K562 (cell line): ENCODE measurements around the gene SRCAP. TPM values are rescaled to one million over a fixed set of nuclear protein-coding genes. Genes with fewer than 3 reads are reported as not detected.

Experiments used
- FOXA1 ChIP-seq: fragments of 450-650 bp; IDR thresholded peaks from 2 replicates; pipeline ENCODE4 v1.6.1; 2016; ENCODE audit warnings: mild to moderate bottlenecking, borderline replicate concordance
- HDAC2 ChIP-seq: fragments of 450-650 bp; IDR thresholded peaks from 2 replicates; pipeline ENCODE4 v1.6.1; 2016; ENCODE audit warnings: mild to moderate bottlenecking
- polyA plus RNA-seq, 8 experiments: library from polyadenylated mRNA; depleted of rRNA in 4 of 8; stranded (reverse) in 5 of 8; unstranded in 3 of 8; fragments of >200 nt; fragmentation: Nextera tagmentation in 2 of 8; fragmentation: Illumina TruSeq in 1 of 8; extraction: Ambion mirVana in 2 of 8; extraction: Trizol in 1 of 8; gene quantifications; 2 replicates each; pipeline versions ENCODE4 v1.2.1 to v1.2.3, GENCODE V29; 2011 to 2014; ENCODE audit warnings: inconsistent platforms in 1 of 8, missing spikeins in 1 of 8
- total RNA-seq, 7 experiments: library from RNA; depleted of rRNA in 6 of 7; stranded (reverse); fragments of >200 nt in 6 of 7; fragmentation: Illumina TruSeq in 2 of 7; extraction: Trizol in 2 of 7; gene quantifications; 2 replicates each; pipeline versions ENCODE4 v1.2.1 to v1.2.3, GENCODE V29; 2011 to 2021; ENCODE audit warnings: low replicate concordance in 1 of 7
- TF ChIP-seq, protein P1 (sequence below): fragments of 450-650 bp; formaldehyde crosslinking; IDR thresholded peaks from 2 replicates; pipeline ENCODE4 v1.4.0; 2022; ENCODE audit warnings: missing genetic modification characterization
- TF ChIP-seq, protein P2 (sequence below), 2 experiments: IDR thresholded peaks; 2 replicates each; pipeline ENCODE4 v1.6.1; 2011; ENCODE audit warnings: borderline replicate concordance in 1 of 2, control low read depth in 1 of 2, low read depth in 1 of 2, low read length in 1 of 2, mild to moderate bottlenecking in 1 of 2, mixed read lengths in 1 of 2, moderate library complexity in 1 of 2; ENCODE audit not compliant: insufficient read depth in 1 of 2, insufficient read length in 1 of 2, poor library complexity in 1 of 2, severe bottlenecking in 1 of 2; ENCODE audit errors: extremely low read depth in 1 of 2
- TF ChIP-seq, protein P3 (sequence below): sonication (generic); formaldehyde crosslinking; IDR thresholded peaks from 2 replicates; pipeline ENCODE4 v1.8.0; 2022; ENCODE audit warnings: mild to moderate bottlenecking, low read depth, missing genetic modification reagents

Gene SRCAP
- total and polyA plus RNA-seq, 9 of the 15 experiments (the other 6 are each of a cell fraction or from before 2014, with no cell fraction given) = 0.21 to 62.6 (median 5.8) TPM

DNA sequence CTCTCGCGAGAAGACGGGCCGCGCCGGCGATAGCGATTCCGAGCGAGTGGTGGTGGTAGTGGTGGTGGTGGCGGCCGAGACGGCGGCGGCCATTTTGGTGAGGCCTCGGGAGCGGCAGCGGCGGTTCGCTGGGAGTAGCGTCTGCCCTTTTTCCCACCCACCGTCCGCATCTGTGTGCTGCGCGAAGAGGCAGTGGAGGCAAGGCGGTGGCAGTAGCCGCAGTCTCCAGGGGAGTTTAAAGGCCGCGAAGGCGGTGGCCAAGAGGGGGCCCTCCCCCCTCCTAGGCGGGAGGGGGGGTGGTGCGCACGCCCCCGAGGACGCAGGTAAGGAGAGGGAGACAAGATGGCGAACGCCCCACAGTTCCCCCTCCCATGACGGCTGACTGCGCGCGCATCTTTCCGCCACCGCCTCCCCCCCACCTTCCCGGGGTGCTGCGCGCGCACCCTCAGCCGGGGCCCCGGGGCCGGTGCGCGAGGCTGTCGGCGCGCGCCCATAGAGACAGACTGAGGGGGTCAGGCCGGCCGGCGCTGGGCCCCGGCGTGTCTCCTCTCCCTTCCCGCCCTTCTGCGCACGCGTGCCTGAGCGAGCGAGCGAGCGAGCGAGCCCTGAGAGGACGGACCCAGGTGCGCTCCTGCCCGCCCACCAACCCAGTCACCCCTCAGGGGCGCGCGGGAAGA is 694 bp upstream of the SRCAP start (continued):
- TF ChIP-seq, protein P1, sequence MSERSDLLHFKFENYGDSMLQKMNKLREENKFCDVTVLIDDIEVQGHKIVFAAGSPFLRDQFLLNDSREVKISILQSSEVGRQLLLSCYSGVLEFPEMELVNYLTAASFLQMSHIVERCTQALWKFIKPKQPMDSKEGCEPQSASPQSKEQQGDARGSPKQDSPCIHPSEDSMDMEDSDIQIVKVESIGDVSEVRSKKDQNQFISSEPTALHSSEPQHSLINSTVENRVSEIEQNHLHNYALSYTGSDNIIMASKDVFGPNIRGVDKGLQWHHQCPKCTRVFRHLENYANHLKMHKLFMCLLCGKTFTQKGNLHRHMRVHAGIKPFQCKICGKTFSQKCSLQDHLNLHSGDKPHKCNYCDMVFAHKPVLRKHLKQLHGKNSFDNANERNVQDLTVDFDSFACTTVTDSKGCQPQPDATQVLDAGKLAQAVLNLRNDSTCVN (CRISPR knock-in tag) = 0 out of 2 replicates have a peak, but pooled peaks have one; percentile 20
- TF ChIP-seq, protein P2, sequence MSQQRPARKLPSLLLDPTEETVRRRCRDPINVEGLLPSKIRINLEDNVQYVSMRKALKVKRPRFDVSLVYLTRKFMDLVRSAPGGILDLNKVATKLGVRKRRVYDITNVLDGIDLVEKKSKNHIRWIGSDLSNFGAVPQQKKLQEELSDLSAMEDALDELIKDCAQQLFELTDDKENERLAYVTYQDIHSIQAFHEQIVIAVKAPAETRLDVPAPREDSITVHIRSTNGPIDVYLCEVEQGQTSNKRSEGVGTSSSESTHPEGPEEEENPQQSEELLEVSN (IDR thresholded peaks at IDR 0.05; ENCODE audit: borderline replicate concordance in 1 of 2, extremely low read depth in 1 of 2, insufficient read depth in 1 of 2, insufficient read length in 1 of 2, low read depth in 1 of 2, low read length in 1 of 2, poor library complexity in 1 of 2, severe bottlenecking in 1 of 2) = peak; percentile 70 to 86
- TF ChIP-seq HDAC2 (no peak; the same call in 1 of the 2 replicates), FOXA1 (no peak)
- TF ChIP-seq, protein P3, sequence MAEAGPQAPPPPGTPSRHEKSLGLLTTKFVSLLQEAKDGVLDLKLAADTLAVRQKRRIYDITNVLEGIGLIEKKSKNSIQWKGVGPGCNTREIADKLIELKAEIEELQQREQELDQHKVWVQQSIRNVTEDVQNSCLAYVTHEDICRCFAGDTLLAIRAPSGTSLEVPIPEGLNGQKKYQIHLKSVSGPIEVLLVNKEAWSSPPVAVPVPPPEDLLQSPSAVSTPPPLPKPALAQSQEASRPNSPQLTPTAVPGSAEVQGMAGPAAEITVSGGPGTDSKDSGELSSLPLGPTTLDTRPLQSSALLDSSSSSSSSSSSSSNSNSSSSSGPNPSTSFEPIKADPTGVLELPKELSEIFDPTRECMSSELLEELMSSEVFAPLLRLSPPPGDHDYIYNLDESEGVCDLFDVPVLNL (CRISPR knock-in tag) = peak; percentile 64; the same call in 1 of the 2 replicates
